Measurements from ENCODE around the gene SOX6.

DNA sequence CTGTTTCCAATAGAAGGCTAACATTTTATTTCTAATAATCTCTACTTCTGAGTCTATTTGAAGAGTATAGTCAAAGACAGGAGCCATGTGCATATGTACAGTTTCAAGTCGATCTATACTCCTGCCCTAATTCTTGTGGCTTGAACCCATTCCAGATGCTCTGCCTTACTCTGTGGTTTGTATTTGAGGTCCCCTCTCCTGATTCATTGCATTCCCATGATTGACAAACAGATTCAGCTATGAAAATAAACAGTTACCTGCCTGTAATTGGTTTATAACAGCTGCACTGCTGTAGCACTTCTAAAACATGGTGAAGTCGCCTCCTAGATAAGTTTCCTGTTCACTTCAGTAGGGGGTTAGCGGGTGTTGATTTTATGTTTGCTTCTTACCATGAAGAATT, 138.7 kb downstream of the SOX6 start:
- no peak for TF ChIP-seq EZH2 (IDR thresholded peaks at IDR 0.05; ENCODE audit: low read length, missing control alignments)
- TF ChIP-seq, protein P1, sequence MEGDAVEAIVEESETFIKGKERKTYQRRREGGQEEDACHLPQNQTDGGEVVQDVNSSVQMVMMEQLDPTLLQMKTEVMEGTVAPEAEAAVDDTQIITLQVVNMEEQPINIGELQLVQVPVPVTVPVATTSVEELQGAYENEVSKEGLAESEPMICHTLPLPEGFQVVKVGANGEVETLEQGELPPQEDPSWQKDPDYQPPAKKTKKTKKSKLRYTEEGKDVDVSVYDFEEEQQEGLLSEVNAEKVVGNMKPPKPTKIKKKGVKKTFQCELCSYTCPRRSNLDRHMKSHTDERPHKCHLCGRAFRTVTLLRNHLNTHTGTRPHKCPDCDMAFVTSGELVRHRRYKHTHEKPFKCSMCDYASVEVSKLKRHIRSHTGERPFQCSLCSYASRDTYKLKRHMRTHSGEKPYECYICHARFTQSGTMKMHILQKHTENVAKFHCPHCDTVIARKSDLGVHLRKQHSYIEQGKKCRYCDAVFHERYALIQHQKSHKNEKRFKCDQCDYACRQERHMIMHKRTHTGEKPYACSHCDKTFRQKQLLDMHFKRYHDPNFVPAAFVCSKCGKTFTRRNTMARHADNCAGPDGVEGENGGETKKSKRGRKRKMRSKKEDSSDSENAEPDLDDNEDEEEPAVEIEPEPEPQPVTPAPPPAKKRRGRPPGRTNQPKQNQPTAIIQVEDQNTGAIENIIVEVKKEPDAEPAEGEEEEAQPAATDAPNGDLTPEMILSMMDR (conservative IDR thresholded peaks at IDR 0.05 in 1 of 2, IDR thresholded peaks at IDR 0.05 in 1 of 2; ENCODE audit: low read depth in 1 of 2, low read length in 2 of 2), result no peak

Measured in fibroblast of lung (primary cell).